HEK293 (cell line): ENCODE measurements around the gene ARPC1B.
"Not testable (repeated sequence)": the region's sequence is repeated elsewhere in the genome, so short reads cannot be mapped to it uniquely, and the experiment has no call there.

ENCODE experiments used
- CTCF ChIA-PET: fragments of 350-600 bp; formaldehyde crosslinking; extraction: SDS; loops from one replicate; lab custom pipeline; 2021; ENCODE audit warnings: antibody characterized with exemption; lab: Yijun Ruan, JAX
- POLR2A ChIA-PET: fragments of 300-600 bp; formaldehyde crosslinking; extraction: SDS; loops from one replicate; lab custom pipeline; 2020; ENCODE audit warnings: antibody characterized with exemption, inconsistent platforms; lab: Yijun Ruan, JAX
- H3K27ac ChIP-seq: fragments of 200-500 bp; sonication (Bioruptor generic); 2 replicates; pipeline ENCODE4 v1.5.1; 2014; ENCODE audit warnings: low read depth, low read length, control low read depth, inconsistent platforms; ENCODE audit errors: extremely low read depth
- H3K36me3 ChIP-seq, 2 experiments: fragments of 200-500 bp in 1 of 2; sonication (Bioruptor generic) in 1 of 2; 1 replicate in 1 of 2; 2 replicates in 1 of 2; pipeline ENCODE4 v1.5.1; 2014 to 2017; ENCODE audit warnings: inconsistent platforms in 2 of 2, low read length in 2 of 2; ENCODE audit not compliant: control insufficient read depth in 2 of 2, insufficient read depth in 1 of 2
- H3K4me1 ChIP-seq: fragments of 200-500 bp; sonication (Bioruptor generic); 2 replicates; pipeline ENCODE4 v1.5.1; 2014; ENCODE audit warnings: mild to moderate bottlenecking, low read length, inconsistent platforms; ENCODE audit not compliant: control insufficient read depth, insufficient read depth
- H3K4me3 ChIP-seq: 2 replicates; pipeline ENCODE4 v1.5.1; 2011; ENCODE audit warnings: low read depth, mild to moderate bottlenecking, control low read depth, low read length, moderate library complexity
- H3K9me3 ChIP-seq: fragments of 200-500 bp; sonication (Bioruptor generic); 2 replicates; pipeline ENCODE4 v1.5.1; 2014; ENCODE audit warnings: low read depth, low read length, inconsistent platforms; ENCODE audit not compliant: control insufficient read depth, insufficient read depth
- AEBP2 ChIP-seq: fragments of 450-650 bp; formaldehyde crosslinking; IDR thresholded peaks from 2 replicates; pipeline ENCODE4 v1.5.1; 2016; ENCODE audit warnings: missing biosample characterization, missing genetic modification characterization, borderline replicate concordance
- BCL6B ChIP-seq: fragments of 450-650 bp; formaldehyde crosslinking; IDR thresholded peaks from 2 replicates; pipeline ENCODE4 v1.5.1; 2017; ENCODE audit warnings: missing biosample characterization, missing genetic modification characterization
- HIC1 ChIP-seq: fragments of 450-650 bp; formaldehyde crosslinking; IDR thresholded peaks from 2 replicates; pipeline ENCODE4 v1.5.1; 2016; ENCODE audit warnings: missing biosample characterization, missing genetic modification characterization
- KLF1 ChIP-seq: fragments of 450-650 bp; formaldehyde crosslinking; IDR thresholded peaks from 2 replicates; pipeline ENCODE4 v1.5.1; 2016; ENCODE audit warnings: missing biosample characterization, missing genetic modification characterization
- KLF10 ChIP-seq: fragments of 450-650 bp; IDR thresholded peaks from 2 replicates; pipeline ENCODE4 v1.5.1; 2018; ENCODE audit warnings: missing biosample characterization, mild to moderate bottlenecking, missing genetic modification characterization
- KLF7 ChIP-seq: fragments of 450-650 bp; formaldehyde crosslinking; IDR thresholded peaks from 2 replicates; pipeline ENCODE4 v1.5.1; 2016; ENCODE audit warnings: missing biosample characterization, missing genetic modification characterization, borderline replicate concordance
- SP7 ChIP-seq: fragments of 450-650 bp; formaldehyde crosslinking; IDR thresholded peaks from 2 replicates; pipeline ENCODE4 v1.5.1; 2016; ENCODE audit warnings: missing biosample characterization, missing genetic modification characterization
- ZNF157 ChIP-seq: fragments of 450-650 bp; formaldehyde crosslinking; IDR thresholded peaks from 2 replicates; pipeline ENCODE4 v1.5.1; 2016; ENCODE audit warnings: missing biosample characterization, missing genetic modification characterization
- ZNF239 ChIP-seq: fragments of 450-650 bp; formaldehyde crosslinking; IDR thresholded peaks from 2 replicates; pipeline ENCODE4 v1.5.1; 2016; ENCODE audit warnings: missing biosample characterization, missing genetic modification characterization
- ZNF248 ChIP-seq: fragments of 450-650 bp; formaldehyde crosslinking; IDR thresholded peaks from 2 replicates; pipeline ENCODE4 v1.5.1; 2017; ENCODE audit warnings: missing biosample characterization, missing genetic modification characterization
- ZNF404 ChIP-seq: fragments of 450-650 bp; formaldehyde crosslinking; IDR thresholded peaks from 2 replicates; pipeline ENCODE4 v1.5.1; 2017; ENCODE audit warnings: missing biosample characterization, missing genetic modification characterization
- ZNF514 ChIP-seq: fragments of 450-650 bp; formaldehyde crosslinking; IDR thresholded peaks from 2 replicates; pipeline ENCODE4 v1.5.1; 2016; ENCODE audit warnings: missing biosample characterization, missing genetic modification characterization
- ZNF518A ChIP-seq: fragments of 450-650 bp; formaldehyde crosslinking; conservative IDR thresholded peaks from 2 replicates; pipeline ENCODE4 v1.5.1; 2016; ENCODE audit warnings: low read depth, missing biosample characterization, missing genetic modification characterization
- ZNF571 ChIP-seq: fragments of 450-650 bp; formaldehyde crosslinking; IDR thresholded peaks from 2 replicates; pipeline ENCODE4 v1.5.0; 2017; ENCODE audit warnings: missing biosample characterization, missing genetic modification characterization
- ZNF580 ChIP-seq: fragments of 450-650 bp; formaldehyde crosslinking; IDR thresholded peaks from 2 replicates; pipeline ENCODE4 v1.5.1; 2016; ENCODE audit warnings: missing biosample characterization, missing genetic modification characterization
- ZSCAN5A ChIP-seq: fragments of 450-650 bp; formaldehyde crosslinking; IDR thresholded peaks from 2 replicates; pipeline ENCODE4 v1.5.1; 2016; ENCODE audit warnings: missing biosample characterization, missing genetic modification characterization

The ARPC1B gene

GRCh38 chr7:99386584-99387238 lies 12.2 kb downstream of the ARPC1B start (continued):
- no peak for TF ChIP-seq HIC1 (tag by site-specific recombination)
- 0 out of 2 replicates have a peak, but pooled peaks have one; percentile 36 for TF ChIP-seq ZNF580 (tag by site-specific recombination)

GRCh38 chr7:99387239-99387635 lies 12.7 kb downstream of the ARPC1B start:
- H3K36me3 ChIP-seq, result peaks cover 12 to 33% of the 10 kb centered on the region in 2 experiments; a peak in 2 of 3 replicates
- CTCF ChIA-PET, result interaction anchor here (0.6 to 1.7 kb wide), 4 partner anchors 9 to 58 kb away, joined by 3 to 10 read pairs (median 4); no protein-coding TSS in a partner anchor
- H3K4me1 ChIP-seq, H3K9me3 ChIP-seq, H3K27ac ChIP-seq, H3K4me3 ChIP-seq: not testable (repeated sequence)
- POLR2A ChIA-PET, result interaction anchor here (0.6 kb wide), 2 partner anchors 19 to 100 kb away, joined by 3 to 6 read pairs; no protein-coding TSS in a partner anchor
- peak; percentile 9; the same call in 1 of the 2 replicates for TF ChIP-seq KLF1

GRCh38 chr7:99387912-99388311 lies 13.4 kb downstream of the ARPC1B start:
- no peak overlapping the region for H3K4me3 ChIP-seq
- H3K36me3 ChIP-seq, result peaks cover 12 to 37% of the 10 kb centered on the region in 2 experiments; a peak in 2 of 3 replicates
- H3K9me3 ChIP-seq, result no peaks in the 10 kb centered on the region
- H3K4me1 ChIP-seq, result no peaks in the 10 kb centered on the region
- ChIA-PET CTCF (interaction anchor here (0.6 to 1.7 kb wide), 3 partner anchors 19 to 57 kb away, joined by 3 to 10 read pairs (median 4); no protein-coding TSS in a partner anchor), POLR2A (interaction anchor here (0.6 kb wide), 2 partner anchors 18 to 100 kb away, joined by 3 to 6 read pairs; no protein-coding TSS in a partner anchor)
- no peak overlapping the region for H3K27ac ChIP-seq
- TF ChIP-seq BCL6B (tag by site-specific recombination) (no peak), SP7 (tag by site-specific recombination) (no peak), KLF1 (no peak), ZNF248 (no peak), KLF10 (tag by site-specific recombination) (no peak), ZNF518A (no peak), ZNF404 (no peak), ZNF571 (tag by site-specific recombination) (no peak), ZNF514 (no peak), ZNF157 (tag by site-specific recombination) (no peak), ZNF239 (tag by site-specific recombination) (no peak), ZSCAN5A (no peak), KLF7 (no peak), AEBP2 (no peak)
